Measurements from ENCODE around the gene DEGS2. TPM values are rescaled to one million over a fixed set of nuclear protein-coding genes. Genes with fewer than 3 reads are reported as not detected.

DEGS2 gene
- total RNA-seq, 5 donors from 2014 or later (not counting 1 experiment from before 2014, with no cell fraction given) = 0.19 to 0.79 (median 0.49) TPM; not detected in 1

GRCh38 chr14:100172811-100173210, 13.4 kb upstream of the DEGS2 start:
- H3K27ac ChIP-seq (ENCODE audit: low read length) = no peak overlapping the region
- 83% methylated on average over 2 of the region's 5 CpGs for WGBS (ENCODE audit: insufficient coverage)
- CTCF ChIA-PET = no interaction called here
- Mint-ChIP-seq H3K36me3 (no peaks in the 10 kb centered on the region), H3K27ac (no peak overlapping the region), H3K4me3 (no peak overlapping the region), H3K4me1 (peaks cover 0 to 2% (median 1%) of the 10 kb centered on the region in 3 donors), H3K27me3 (peaks cover 4 to 14% of the 10 kb centered on the region in 2 donors), H3K9me3 (no peaks in the 10 kb centered on the region)
- DNase-seq (no peak), ATAC-seq (replicated peaks in 1 of 4) (no peak)
- H3K4me1 ChIP-seq (ENCODE audit: control insufficient read depth in 1 of 2, extremely low read depth in 1 of 2, insufficient read depth in 2 of 2, low read length in 2 of 2) = peaks cover 0 to 8% of the 10 kb centered on the region in 2 experiments
- H3K27me3 ChIP-seq (replicated peaks in 1 of 2; ENCODE audit: control insufficient read depth in 2 of 2, extremely low read depth in 1 of 2, insufficient read depth in 2 of 2, low read length in 1 of 2) = peaks cover 0 to 35% of the 10 kb centered on the region in 2 experiments
- no peaks in the 10 kb centered on the region for H3K36me3 ChIP-seq (ENCODE audit: control insufficient read depth in 2 of 2, extremely low read depth in 1 of 2, insufficient read depth in 1 of 2, low read length in 1 of 2)
- POLR2A ChIA-PET = no interaction called here
- H3K9me3 ChIP-seq = no peaks in the 10 kb centered on the region
- no peak overlapping the region for H3K4me3 ChIP-seq (ENCODE audit: control insufficient read depth in 1 of 2, extremely low read depth in 1 of 2, low read length in 1 of 2)

GRCh38 chr14:100170880-100171279, 11.4 kb upstream of the DEGS2 start:
- ChIA-PET POLR2A (no interaction called here), CTCF (no interaction called here)
- no peaks in the 10 kb centered on the region for H3K36me3 ChIP-seq (ENCODE audit: control insufficient read depth in 2 of 2, extremely low read depth in 1 of 2, insufficient read depth in 1 of 2, low read length in 1 of 2)
- Mint-ChIP-seq H3K9me3 (no peaks in the 10 kb centered on the region), H3K36me3 (no peaks in the 10 kb centered on the region), H3K4me1 (peaks cover 8 to 9% (median 9%) of the 10 kb centered on the region in 3 donors), H3K27me3 (peaks cover 4 to 16% of the 10 kb centered on the region in 2 donors), H3K4me3 (no peak overlapping the region), H3K27ac (no peak overlapping the region)
- ATAC-seq (replicated peaks in 1 of 4) = no peak
- H3K4me1 ChIP-seq (ENCODE audit: control insufficient read depth in 1 of 2, extremely low read depth in 1 of 2, insufficient read depth in 2 of 2, low read length in 2 of 2) = peaks cover 3 to 22% of the 10 kb centered on the region in 2 experiments
- H3K4me3 ChIP-seq (ENCODE audit: control insufficient read depth in 1 of 2, extremely low read depth in 1 of 2, low read length in 1 of 2) = no peak overlapping the region
- WGBS (ENCODE audit: insufficient coverage) = 94% methylated on average over 2 of the region's 2 CpGs
- no peak overlapping the region for H3K27ac ChIP-seq (ENCODE audit: low read length)
- no peaks in the 10 kb centered on the region for H3K9me3 ChIP-seq
- DNase-seq = no peak
- H3K27me3 ChIP-seq (replicated peaks in 1 of 2; ENCODE audit: control insufficient read depth in 2 of 2, extremely low read depth in 1 of 2, insufficient read depth in 2 of 2, low read length in 1 of 2) = peaks cover 0 to 42% of the 10 kb centered on the region in 2 experiments

GRCh38 chr14:100168506-100168905, 9.1 kb upstream of the DEGS2 start:
- Mint-ChIP-seq H3K27ac (no peak overlapping the region), H3K4me1 (peaks cover 9 to 14% (median 13%) of the 10 kb centered on the region in 3 donors), H3K4me3 (no peak overlapping the region), H3K36me3 (no peaks in the 10 kb centered on the region), H3K9me3 (no peaks in the 10 kb centered on the region), H3K27me3 (peaks cover 4 to 9% of the 10 kb centered on the region in 2 donors)
- no peak overlapping the region for H3K27ac ChIP-seq (ENCODE audit: low read length)
- H3K4me1 ChIP-seq (ENCODE audit: control insufficient read depth in 1 of 2, extremely low read depth in 1 of 2, insufficient read depth in 2 of 2, low read length in 2 of 2) = peaks cover 3 to 22% of the 10 kb centered on the region in 2 experiments
- no peaks in the 10 kb centered on the region for H3K9me3 ChIP-seq
- DNase-seq (no peak), ATAC-seq (replicated peaks in 1 of 4) (no peak)
- peaks cover 0 to 35% of the 10 kb centered on the region in 2 experiments for H3K27me3 ChIP-seq (replicated peaks in 1 of 2; ENCODE audit: control insufficient read depth in 2 of 2, extremely low read depth in 1 of 2, insufficient read depth in 2 of 2, low read length in 1 of 2)
- POLR2A ChIA-PET = no interaction called here
- H3K4me3 ChIP-seq (ENCODE audit: control insufficient read depth in 1 of 2, extremely low read depth in 1 of 2, low read length in 1 of 2) = no peak overlapping the region
- WGBS (ENCODE audit: insufficient coverage) = no CpG with 5 or more reads among the region's 1 CpG
- H3K36me3 ChIP-seq (ENCODE audit: control insufficient read depth in 2 of 2, extremely low read depth in 1 of 2, insufficient read depth in 1 of 2, low read length in 1 of 2) = no peaks in the 10 kb centered on the region
- CTCF ChIA-PET = no interaction called here

GRCh38 chr14:100165831-100166440, 6.5 kb upstream of the DEGS2 start:
- no peak overlapping the region for H3K27ac Mint-ChIP-seq
- H3K9me3 ChIP-seq = no peaks in the 10 kb centered on the region
- peaks cover 9 to 14% (median 13%) of the 10 kb centered on the region in 3 donors for H3K4me1 Mint-ChIP-seq
- H3K9me3 Mint-ChIP-seq = no peaks in the 10 kb centered on the region
- ChIA-PET POLR2A (no interaction called here), CTCF (interaction anchor here in 1 of 2 donors (0.6 kb wide), 1 partner anchor 18 kb away, joined by 3 read pairs; no protein-coding TSS in a partner anchor)
- H3K4me1 ChIP-seq (ENCODE audit: control insufficient read depth in 1 of 2, extremely low read depth in 1 of 2, insufficient read depth in 2 of 2, low read length in 2 of 2) = peaks cover 3 to 22% of the 10 kb centered on the region in 2 experiments
- DNase-seq (no peak), ATAC-seq (replicated peaks in 1 of 4) (peak; percentile 15 to 51 (median 34))
- H3K36me3 Mint-ChIP-seq = no peaks in the 10 kb centered on the region
- WGBS (ENCODE audit: insufficient coverage) = no CpG with 5 or more reads among the region's 16 CpGs
- H3K27ac ChIP-seq (ENCODE audit: low read length) = no peak overlapping the region
- H3K4me3 Mint-ChIP-seq = peak overlapping the region; percentile 75 to 84 (median 77)
- H3K27me3 ChIP-seq (replicated peaks in 1 of 2; ENCODE audit: control insufficient read depth in 2 of 2, extremely low read depth in 1 of 2, insufficient read depth in 2 of 2, low read length in 1 of 2) = peaks cover 0 to 34% of the 10 kb centered on the region in 2 experiments
- peak overlapping the region in 1 of 2 donors; percentile 37 for H3K4me3 ChIP-seq (ENCODE audit: control insufficient read depth in 1 of 2, extremely low read depth in 1 of 2, low read length in 1 of 2)
- H3K27me3 Mint-ChIP-seq = peaks cover 4 to 5% of the 10 kb centered on the region in 2 donors
- no peaks in the 10 kb centered on the region for H3K36me3 ChIP-seq (ENCODE audit: control insufficient read depth in 2 of 2, extremely low read depth in 1 of 2, insufficient read depth in 1 of 2, low read length in 1 of 2)

- Mint-ChIP-seq H3K9me3 (no peaks in the 10 kb centered on the region), H3K4me3 (peak overlapping the region in 2 of 3 donors; percentile 43 to 62), H3K36me3 (no peaks in the 10 kb centered on the region), H3K27me3 (peaks cover 0 to 4% of the 10 kb centered on the region in 2 donors), H3K4me1 (peaks cover 9 to 14% (median 13%) of the 10 kb centered on the region in 3 donors), H3K27ac (no peak overlapping the region)
- Histone ChIP-seq H3K4me3 (ENCODE audit: control insufficient read depth in 1 of 2, extremely low read depth in 1 of 2, low read length in 1 of 2) (no peak overlapping the region), H3K36me3 (ENCODE audit: control insufficient read depth in 2 of 2, extremely low read depth in 1 of 2, insufficient read depth in 1 of 2, low read length in 1 of 2) (no peaks in the 10 kb centered on the region), H3K27ac (ENCODE audit: low read length) (no peak overlapping the region), H3K4me1 (ENCODE audit: control insufficient read depth in 1 of 2, extremely low read depth in 1 of 2, insufficient read depth in 2 of 2, low read length in 2 of 2) (peaks cover 3 to 22% of the 10 kb centered on the region in 2 experiments), H3K9me3 (no peaks in the 10 kb centered on the region), H3K27me3 (replicated peaks in 1 of 2; ENCODE audit: control insufficient read depth in 2 of 2, extremely low read depth in 1 of 2, insufficient read depth in 2 of 2, low read length in 1 of 2) (peaks cover under 1 to 35% of the 10 kb centered on the region in 2 experiments)
- WGBS (ENCODE audit: insufficient coverage) = 85% methylated on average over 27 of the region's 27 CpGs
- DNase-seq (no peak), ATAC-seq (replicated peaks in 1 of 4) (no peak)
- ChIA-PET POLR2A (no interaction called here), CTCF (no interaction called here)
Observed at GRCh38 chr14:100165376-100165775, 5.9 kb upstream of the DEGS2 start.

GRCh38 chr14:100160534-100160916, 1.1 kb upstream of the DEGS2 start:
- Mint-ChIP-seq H3K9me3 (no peaks in the 10 kb centered on the region), H3K4me1 (peaks cover 0 to 11% (median 7%) of the 10 kb centered on the region in 3 donors), H3K4me3 (peak overlapping the region; percentile 28 to 68 (median 41)), H3K27ac (no peak overlapping the region), H3K27me3 (peaks cover 4 to 24% of the 10 kb centered on the region in 2 donors), H3K36me3 (no peaks in the 10 kb centered on the region)
- Histone ChIP-seq H3K9me3 (no peaks in the 10 kb centered on the region), H3K27ac (ENCODE audit: low read length) (no peak overlapping the region), H3K4me3 (ENCODE audit: control insufficient read depth in 1 of 2, extremely low read depth in 1 of 2, low read length in 1 of 2) (no peak overlapping the region), H3K36me3 (ENCODE audit: control insufficient read depth in 2 of 2, extremely low read depth in 1 of 2, insufficient read depth in 1 of 2, low read length in 1 of 2) (no peaks in the 10 kb centered on the region), H3K27me3 (replicated peaks in 1 of 2; ENCODE audit: control insufficient read depth in 2 of 2, extremely low read depth in 1 of 2, insufficient read depth in 2 of 2, low read length in 1 of 2) (peaks cover 5 to 50% of the 10 kb centered on the region in 2 experiments), H3K4me1 (ENCODE audit: control insufficient read depth in 1 of 2, extremely low read depth in 1 of 2, insufficient read depth in 2 of 2, low read length in 2 of 2) (peaks cover 6 to 13% of the 10 kb centered on the region in 2 experiments)
- POLR2A ChIA-PET = interaction anchor here in 1 of 2 donors (0.6 kb wide), 1 partner anchor 106 kb away, joined by 11 read pairs; no protein-coding TSS in a partner anchor
- ATAC-seq (replicated peaks in 1 of 4) (no peak), DNase-seq (no peak)
- CTCF ChIA-PET = no interaction called here
- 92% methylated on average over 7 of the region's 7 CpGs for WGBS (ENCODE audit: insufficient coverage)

All from T-cell (primary cell).